Upper lobe of left lung (tissue), 6 donors: ENCODE measurements around the gene CACNB2. TPM values are rescaled to one million over a fixed set of nuclear protein-coding genes. Genes with fewer than 3 reads are reported as not detected.

Experiments used
- ATAC-seq, 2 donors: fragments of 200-7000 bp; cut with Tn5 transposase; one replicate each; pipeline ENCODE4 v1.9.1; 2022; ENCODE audit warnings: mild to moderate bottlenecking in 2 of 2, moderate library complexity in 2 of 2; ENCODE audit not compliant: low FRiP score in 2 of 2
- DNase-seq, 2 donors: peaks; one replicate each; pipeline ENCODE4 v3.0.0-alpha.2; 2019 to 2020
- H3K27ac ChIP-seq, 4 donors: fragments of 200-600 bp; sonication (generic); one replicate each; pipeline ENCODE4 v1.5.1; 2016 to 2019
- H3K27me3 ChIP-seq, 4 donors: fragments of 200-600 bp; sonication (generic); one replicate each; pipeline ENCODE4 v1.5.1; 2017 to 2019
- H3K36me3 ChIP-seq, 4 donors: fragments of 200-600 bp; sonication (generic); one replicate each; pipeline ENCODE4 v1.5.1; 2016 to 2019
- H3K4me1 ChIP-seq, 4 donors: fragments of 200-600 bp; sonication (generic); one replicate each; pipeline ENCODE4 v1.5.1; 2018 to 2019
- H3K4me3 ChIP-seq, 4 donors: fragments of 200-600 bp; sonication (generic); one replicate each; pipeline ENCODE4 v1.5.1; 2017 to 2019; ENCODE audit warnings: mild to moderate bottlenecking in 2 of 4, moderate library complexity in 1 of 4
- H3K9me3 ChIP-seq, 4 donors: fragments of 200-600 bp; sonication (generic); one replicate each; pipeline ENCODE4 v1.5.1; 2018 to 2019
- CTCF ChIP-seq, 6 experiments: fragments of 450-650 bp in 4 of 6; fragments of 200-600 bp in 2 of 6; sonication (generic) in 2 of 6; IDR thresholded peaks; one replicate each; pipeline ENCODE4 v1.5.1; 2016 to 2019; ENCODE audit warnings: antibody characterized with exemption in 6 of 6
- EP300 ChIP-seq, 4 donors: sonication (generic); formaldehyde crosslinking; IDR thresholded peaks; one replicate each; pipeline ENCODE4 v1.5.1; 2017; ENCODE audit warnings: antibody characterized with exemption in 4 of 4, control low read depth in 2 of 4
- POLR2A ChIP-seq, 4 donors: fragments of 450-650 bp; IDR thresholded peaks; one replicate each; pipeline ENCODE4 v1.5.1; 2016 to 2017; ENCODE audit warnings: antibody characterized with exemption in 4 of 4, mild to moderate bottlenecking in 2 of 4
- POLR2AphosphoS5 ChIP-seq, 2 donors: sonication (generic); formaldehyde crosslinking; IDR thresholded peaks; one replicate each; pipeline ENCODE4 v1.5.1; 2017; ENCODE audit warnings: antibody characterized with exemption in 2 of 2
- WGBS, 2 donors: methylation state at CpG; one replicate each; pipeline ENCODE4 v1.1.5; 2017 to 2018; 5-methylcytosine and 5-hydroxymethylcytosine counted together
- total RNA-seq, 6 donors: library from RNA; depleted of rRNA in 4 of 6; stranded (reverse); fragments of >200 nt in 4 of 6; gene quantifications; one replicate each; pipeline versions ENCODE4 v1.1.0 to v1.2.1, GENCODE V29; 2016 to 2021
- donor health status: DM: no; HTN: no; CAD: no; lungs with moderate emphysema.
- donor health status: DM: no; HTN: yes; CAD: no; lungs with severe emphysema.

The CACNB2 gene
- total RNA-seq, 6 donors from 2014 or later = 1.4 to 6.3 (median 2.9) TPM

- DNase-seq (no peak), ATAC-seq (no peak)
- Histone ChIP-seq H3K27me3 (no peaks in the 10 kb centered on the region), H3K4me3 (no peak overlapping the region), H3K4me1 (no peaks in the 10 kb centered on the region), H3K9me3 (no peaks in the 10 kb centered on the region), H3K36me3 (no peaks in the 10 kb centered on the region), H3K27ac (no peak overlapping the region)
- no peak for TF ChIP-seq CTCF (IDR thresholded peaks at IDR 0.05)
- TF ChIP-seq POLR2AphosphoS5 (IDR thresholded peaks at IDR 0.05) = no peak
- TF ChIP-seq POLR2A (IDR thresholded peaks at IDR 0.05) = no peak
- no peak for TF ChIP-seq EP300 (IDR thresholded peaks at IDR 0.05)
- 60 to 63% methylated on average over 5 of the region's 5 CpGs for WGBS, 2 donors
These were observed 185.8 kb downstream of the CACNB2 start for GRCh38 chr10:18325889-18326531.

- no peaks in the 10 kb centered on the region for H3K9me3 ChIP-seq
- H3K27ac ChIP-seq = no peak overlapping the region
- DNase-seq (no peak), ATAC-seq (no peak)
- WGBS, 2 donors = 84 to 97% methylated on average over 2 of the region's 2 CpGs
- H3K36me3 ChIP-seq = no peaks in the 10 kb centered on the region
- TF ChIP-seq EP300 (IDR thresholded peaks at IDR 0.05) (no peak), POLR2AphosphoS5 (IDR thresholded peaks at IDR 0.05) (no peak), POLR2A (IDR thresholded peaks at IDR 0.05) (no peak), CTCF (IDR thresholded peaks at IDR 0.05) (no peak)
- H3K4me1 ChIP-seq = peaks cover 0 to 3% (median 0%) of the 10 kb centered on the region in 4 donors
- no peaks in the 10 kb centered on the region for H3K27me3 ChIP-seq
- H3K4me3 ChIP-seq = no peak overlapping the region
These were observed 188.7 kb downstream of the CACNB2 start for GRCh38 chr10:18328941-18329340.

- H3K9me3 ChIP-seq = no peaks in the 10 kb centered on the region
- ATAC-seq (no peak), DNase-seq (no peak)
- H3K27me3 ChIP-seq = no peaks in the 10 kb centered on the region
- peaks cover 0 to 3% (median 0%) of the 10 kb centered on the region in 4 donors for H3K4me1 ChIP-seq
- TF ChIP-seq CTCF (IDR thresholded peaks at IDR 0.05) = no peak
- TF ChIP-seq POLR2A (IDR thresholded peaks at IDR 0.05) = no peak
- H3K27ac ChIP-seq = no peak overlapping the region
- whole genome bisulfite sequencing, 2 donors = 74 to 83% methylated on average over 4 of the region's 4 CpGs
- no peaks in the 10 kb centered on the region for H3K36me3 ChIP-seq
- H3K4me3 ChIP-seq = no peak overlapping the region
These were observed 191.8 kb downstream of the CACNB2 start for GRCh38 chr10:18332048-18332447.

- DNase-seq (no peak), ATAC-seq (no peak)
- peaks cover 0 to 3% (median 0%) of the 10 kb centered on the region in 4 donors for H3K4me1 ChIP-seq
- no peaks in the 10 kb centered on the region for H3K9me3 ChIP-seq
- no peaks in the 10 kb centered on the region for H3K27me3 ChIP-seq
- 91 to 95% methylated on average over 1 of the region's 1 CpG for WGBS, 2 donors
- TF ChIP-seq POLR2AphosphoS5 (IDR thresholded peaks at IDR 0.05) (no peak), POLR2A (IDR thresholded peaks at IDR 0.05) (no peak), CTCF (IDR thresholded peaks at IDR 0.05) (no peak), EP300 (IDR thresholded peaks at IDR 0.05) (no peak)
- H3K4me3 ChIP-seq = no peak overlapping the region
- no peaks in the 10 kb centered on the region for H3K36me3 ChIP-seq
- H3K27ac ChIP-seq = no peak overlapping the region
These were observed 192.3 kb downstream of the CACNB2 start for GRCh38 chr10:18332484-18332883.

- Histone ChIP-seq H3K27ac (peak overlapping the region in 2 of 4 donors; percentile 7 to 37), H3K36me3 (no peaks in the 10 kb centered on the region), H3K4me1 (peaks cover 0 to 3% (median 0%) of the 10 kb centered on the region in 4 donors), H3K9me3 (no peaks in the 10 kb centered on the region), H3K4me3 (peak overlapping the region in 1 of 4 donors; percentile 1), H3K27me3 (no peaks in the 10 kb centered on the region)
- DNase-seq (no peak), ATAC-seq (no peak)
- 51 to 60% methylated on average over 5 of the region's 5 CpGs for WGBS, 2 donors
- TF ChIP-seq POLR2A (IDR thresholded peaks at IDR 0.05) = no peak
- no peak for TF ChIP-seq CTCF (IDR thresholded peaks at IDR 0.05)
- no peak for TF ChIP-seq POLR2AphosphoS5 (IDR thresholded peaks at IDR 0.05)
- TF ChIP-seq EP300 (IDR thresholded peaks at IDR 0.05) = no peak
These were observed 193.4 kb downstream of the CACNB2 start for GRCh38 chr10:18333621-18334020.
